ENCODE measurements around the gene NRDC. TPM values are rescaled to one million over a fixed set of nuclear protein-coding genes. Genes with fewer than 3 reads are reported as not detected.

NRDC gene
- total and polyA plus RNA-seq, 2 donors from 2014 or later, result 99.5 to 110 TPM

DNA sequence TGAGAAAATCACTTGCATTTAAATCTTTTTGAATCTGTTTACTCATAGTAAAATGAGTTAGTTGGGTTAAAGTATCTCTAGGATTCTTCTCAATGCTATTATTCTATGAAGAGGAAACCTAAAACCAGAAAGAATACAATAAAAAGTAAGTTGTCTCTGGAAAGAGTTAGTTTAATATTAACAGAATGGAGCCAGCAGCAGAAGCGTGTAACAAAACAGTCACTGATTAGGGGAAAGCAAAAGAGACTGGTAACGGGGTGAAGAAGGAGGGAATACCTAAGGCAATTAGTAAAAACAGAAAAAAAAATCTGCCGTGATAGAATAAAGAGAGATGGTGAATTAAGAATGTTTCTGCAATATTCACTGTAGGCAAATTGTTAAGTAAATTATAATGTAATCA is 60.0 kb downstream of the NRDC start:
- TF ChIP-seq, protein P1, sequence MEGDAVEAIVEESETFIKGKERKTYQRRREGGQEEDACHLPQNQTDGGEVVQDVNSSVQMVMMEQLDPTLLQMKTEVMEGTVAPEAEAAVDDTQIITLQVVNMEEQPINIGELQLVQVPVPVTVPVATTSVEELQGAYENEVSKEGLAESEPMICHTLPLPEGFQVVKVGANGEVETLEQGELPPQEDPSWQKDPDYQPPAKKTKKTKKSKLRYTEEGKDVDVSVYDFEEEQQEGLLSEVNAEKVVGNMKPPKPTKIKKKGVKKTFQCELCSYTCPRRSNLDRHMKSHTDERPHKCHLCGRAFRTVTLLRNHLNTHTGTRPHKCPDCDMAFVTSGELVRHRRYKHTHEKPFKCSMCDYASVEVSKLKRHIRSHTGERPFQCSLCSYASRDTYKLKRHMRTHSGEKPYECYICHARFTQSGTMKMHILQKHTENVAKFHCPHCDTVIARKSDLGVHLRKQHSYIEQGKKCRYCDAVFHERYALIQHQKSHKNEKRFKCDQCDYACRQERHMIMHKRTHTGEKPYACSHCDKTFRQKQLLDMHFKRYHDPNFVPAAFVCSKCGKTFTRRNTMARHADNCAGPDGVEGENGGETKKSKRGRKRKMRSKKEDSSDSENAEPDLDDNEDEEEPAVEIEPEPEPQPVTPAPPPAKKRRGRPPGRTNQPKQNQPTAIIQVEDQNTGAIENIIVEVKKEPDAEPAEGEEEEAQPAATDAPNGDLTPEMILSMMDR (IDR thresholded peaks at IDR 0.05; ENCODE audit: borderline replicate concordance, extremely low read depth, insufficient read depth), result no peak
- FAIRE-seq, result peak; percentile 38
- H3K4me3 ChIP-seq (ENCODE audit: low read length in 3 of 3), result no peak overlapping the region
- H3K4me1 ChIP-seq (ENCODE audit: control insufficient read depth in 2 of 3, insufficient read depth in 2 of 3, low read depth in 1 of 3, low read length in 3 of 3), result peaks cover 0 to 6% (median 0%) of the 10 kb centered on the region in 3 donors
- DNase-seq, result peak in 2 of 5 donors; percentile 26 to 27
- intact Hi-C loops (cut with DNase I), result no loop called here
- H3K27ac ChIP-seq (ENCODE audit: low read depth in 2 of 2, low read length in 2 of 2), result no peak overlapping the region
- H3K9me3 ChIP-seq (ENCODE audit: control insufficient read depth in 2 of 3, insufficient read depth in 1 of 3, low read length in 3 of 3), result no peaks in the 10 kb centered on the region
- no peaks in the 10 kb centered on the region for H3K27me3 ChIP-seq (ENCODE audit: control insufficient read depth, insufficient read depth, low read length)
- H3K9ac ChIP-seq (ENCODE audit: low read length in 3 of 3), result no peak overlapping the region
- peaks cover under 1 to 6% (median 2%) of the 10 kb centered on the region in 3 donors for H3K36me3 ChIP-seq (ENCODE audit: control insufficient read depth in 2 of 3, insufficient read depth in 3 of 3, low read length in 3 of 3)

DNA sequence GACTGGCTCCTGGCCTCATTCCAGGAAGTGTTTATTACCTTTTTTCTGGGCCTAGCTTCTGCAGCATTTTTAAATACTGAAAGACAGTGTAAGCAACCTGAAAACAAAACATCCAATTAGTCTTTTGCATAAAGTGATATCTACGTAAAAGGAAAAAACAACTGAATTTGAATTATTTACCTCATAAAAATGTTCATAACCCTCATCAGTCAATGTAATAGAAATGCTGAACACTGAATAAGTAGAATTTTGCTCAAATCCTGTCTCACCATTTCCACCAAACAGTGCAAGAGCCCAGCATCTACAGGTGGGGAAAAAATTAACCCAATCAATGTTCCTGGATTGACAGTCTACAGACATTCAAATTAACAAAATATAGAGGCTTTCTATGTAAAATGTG is 64.0 kb downstream of the NRDC start:
- no peak overlapping the region for H3K9ac ChIP-seq (ENCODE audit: low read length in 3 of 3)
- no peaks in the 10 kb centered on the region for H3K27me3 ChIP-seq (ENCODE audit: control insufficient read depth, insufficient read depth, low read length)
- H3K27ac ChIP-seq (ENCODE audit: low read depth in 2 of 2, low read length in 2 of 2), result no peak overlapping the region
- FAIRE-seq (no peak), DNase-seq (no peak)
- H3K9me3 ChIP-seq (ENCODE audit: control insufficient read depth in 2 of 3, insufficient read depth in 1 of 3, low read length in 3 of 3), result no peaks in the 10 kb centered on the region
- TF ChIP-seq, protein P1 (IDR thresholded peaks at IDR 0.05; ENCODE audit: borderline replicate concordance, extremely low read depth, insufficient read depth), result no peak
- H3K4me1 ChIP-seq (ENCODE audit: control insufficient read depth in 2 of 3, insufficient read depth in 2 of 3, low read depth in 1 of 3, low read length in 3 of 3), result peaks cover 0 to 6% (median 0%) of the 10 kb centered on the region in 3 donors
- intact Hi-C loops (cut with DNase I), result no loop called here
- H3K36me3 ChIP-seq (ENCODE audit: control insufficient read depth in 2 of 3, insufficient read depth in 3 of 3, low read length in 3 of 3), result peaks cover 2 to 10% (median 5%) of the 10 kb centered on the region in 3 donors
- no peak overlapping the region for H3K4me3 ChIP-seq (ENCODE audit: low read length in 3 of 3)

DNA sequence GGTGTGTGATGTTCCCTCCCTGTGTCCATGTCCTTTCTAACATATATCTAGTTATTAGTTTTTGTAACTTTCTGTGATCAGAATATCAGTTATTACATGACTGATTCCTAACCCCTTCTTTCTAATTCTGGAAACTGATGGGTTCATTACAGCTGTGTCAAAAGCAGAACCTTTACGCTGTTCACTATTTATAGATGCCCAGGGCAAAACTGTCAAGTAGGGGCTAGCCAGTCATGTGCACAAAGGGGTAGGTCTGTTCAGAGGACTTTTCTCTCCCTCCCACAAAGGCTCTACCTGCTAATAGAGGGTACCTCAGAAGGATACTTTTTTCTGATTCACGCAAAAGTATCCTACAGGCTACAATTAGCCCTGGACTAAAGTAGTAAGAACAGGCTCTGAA is 79.2 kb downstream of the NRDC start:
- peaks cover 5 to 40% (median 18%) of the 10 kb centered on the region in 3 donors for H3K36me3 ChIP-seq (ENCODE audit: control insufficient read depth in 2 of 3, insufficient read depth in 3 of 3, low read length in 3 of 3)
- no peak overlapping the region for H3K27ac ChIP-seq (ENCODE audit: low read depth in 2 of 2, low read length in 2 of 2)
- no peak overlapping the region for H3K9ac ChIP-seq (ENCODE audit: low read length in 3 of 3)
- no peak overlapping the region for H3K4me3 ChIP-seq (ENCODE audit: low read length in 3 of 3)
- H3K9me3 ChIP-seq (ENCODE audit: control insufficient read depth in 2 of 3, insufficient read depth in 1 of 3, low read length in 3 of 3), result no peaks in the 10 kb centered on the region
- TF ChIP-seq, protein P1 (IDR thresholded peaks at IDR 0.05; ENCODE audit: borderline replicate concordance, extremely low read depth, insufficient read depth), result no peak
- DNase-seq (no peak), FAIRE-seq (no peak)
- no peaks in the 10 kb centered on the region for H3K27me3 ChIP-seq (ENCODE audit: control insufficient read depth, insufficient read depth, low read length)
- intact Hi-C loops (cut with DNase I), result no loop called here
- peaks cover 0 to 5% (median 3%) of the 10 kb centered on the region in 3 donors for H3K4me1 ChIP-seq (ENCODE audit: control insufficient read depth in 2 of 3, insufficient read depth in 2 of 3, low read depth in 1 of 3, low read length in 3 of 3)

DNA sequence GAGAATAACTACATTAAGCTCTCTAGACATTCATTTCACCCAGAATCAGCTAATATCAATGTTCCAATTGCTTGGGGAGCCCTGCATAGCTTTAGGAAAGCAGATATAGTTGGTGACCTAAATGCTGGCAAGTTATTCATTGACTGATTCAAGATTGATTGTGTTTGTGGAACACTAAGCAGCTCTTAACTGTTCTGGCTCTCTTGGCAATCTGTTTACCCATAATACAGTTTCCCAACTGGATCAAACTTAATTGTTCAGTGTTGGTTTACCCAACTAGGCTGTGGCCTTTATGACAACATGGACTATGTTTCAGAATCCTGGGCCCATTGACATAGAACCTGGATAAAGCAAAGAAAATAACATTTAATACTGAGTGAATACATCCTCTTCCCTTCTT is 83.7 kb downstream of the NRDC start:
- intact Hi-C loops (cut with DNase I), result no loop called here
- Histone ChIP-seq H3K27ac (ENCODE audit: low read depth in 2 of 2, low read length in 2 of 2) (peak overlapping the region in 1 of 2 donors; percentile 15), H3K4me1 (ENCODE audit: control insufficient read depth in 2 of 3, insufficient read depth in 2 of 3, low read depth in 1 of 3, low read length in 3 of 3) (peaks cover 0 to 5% (median 3%) of the 10 kb centered on the region in 3 donors), H3K4me3 (ENCODE audit: low read length in 3 of 3) (no peak overlapping the region), H3K9me3 (ENCODE audit: control insufficient read depth in 2 of 3, insufficient read depth in 1 of 3, low read length in 3 of 3) (no peaks in the 10 kb centered on the region), H3K27me3 (ENCODE audit: control insufficient read depth, insufficient read depth, low read length) (no peaks in the 10 kb centered on the region), H3K36me3 (ENCODE audit: control insufficient read depth in 2 of 3, insufficient read depth in 3 of 3, low read length in 3 of 3) (peaks cover 2 to 58% (median 33%) of the 10 kb centered on the region in 3 donors), H3K9ac (ENCODE audit: low read length in 3 of 3) (no peak overlapping the region)
- DNase-seq (no peak), FAIRE-seq (no peak)
- TF ChIP-seq, protein P1 (IDR thresholded peaks at IDR 0.05; ENCODE audit: borderline replicate concordance, extremely low read depth, insufficient read depth), result no peak

All from kidney (tissue), 14 donors.